Endothelial cell (in vitro differentiated cells): ENCODE data around the gene ARFRP1. TPM values are rescaled to one million over a fixed set of nuclear protein-coding genes. Genes with fewer than 3 reads are reported as not detected.

Experiments
- DNase-seq: peaks from one replicate; pipeline ENCODE4 v3.0.0; 2021; ENCODE audit warnings: low spot score
- H3K27ac Mint-ChIP-seq: one replicate; pipeline ENCODE4 v1.8.0; 2021; ENCODE audit warnings: mixed read lengths, inconsistent platforms; ENCODE audit not compliant: unreplicated experiment
- H3K27me3 Mint-ChIP-seq: one replicate; pipeline ENCODE4 v1.8.0; 2021; ENCODE audit warnings: mild to moderate bottlenecking, moderate library complexity, mixed read lengths, inconsistent platforms; ENCODE audit not compliant: unreplicated experiment
- H3K36me3 Mint-ChIP-seq: one replicate; pipeline ENCODE4 v1.8.0; 2021; ENCODE audit warnings: mild to moderate bottlenecking, low read depth, mixed read lengths, inconsistent platforms; ENCODE audit not compliant: unreplicated experiment
- H3K4me1 Mint-ChIP-seq: one replicate; pipeline ENCODE4 v1.8.0; 2021; ENCODE audit warnings: mild to moderate bottlenecking, mixed read lengths, inconsistent platforms; ENCODE audit not compliant: unreplicated experiment
- H3K4me3 Mint-ChIP-seq: one replicate; pipeline ENCODE4 v1.8.0; 2021; ENCODE audit warnings: mild to moderate bottlenecking, mixed read lengths, inconsistent platforms; ENCODE audit not compliant: unreplicated experiment
- H3K9me3 Mint-ChIP-seq: one replicate; pipeline ENCODE4 v1.8.0; 2021; ENCODE audit warnings: mixed read lengths, inconsistent platforms; ENCODE audit not compliant: unreplicated experiment
- total RNA-seq: library from RNA; stranded (reverse); fragmentation: NEBNext Ultra II Directional; extraction: Animal tissue kit (Norgen Biotek cat#: 25700); gene quantifications from one replicate; pipeline ENCODE4 v1.2.1, GENCODE V29; 2021; ENCODE audit not compliant: unreplicated experiment
- TF ChIP-seq, protein P1 (sequence below): fragments of 200-600 bp; sonication (generic); IDR thresholded peaks from one replicate; pipeline ENCODE4 v1.5.0; 2021; ENCODE audit warnings: antibody characterized with exemption; ENCODE audit not compliant: unreplicated experiment

The ARFRP1 gene
- total RNA-seq, 1 donor from 2014 or later, result 33.4 TPM

DNA sequence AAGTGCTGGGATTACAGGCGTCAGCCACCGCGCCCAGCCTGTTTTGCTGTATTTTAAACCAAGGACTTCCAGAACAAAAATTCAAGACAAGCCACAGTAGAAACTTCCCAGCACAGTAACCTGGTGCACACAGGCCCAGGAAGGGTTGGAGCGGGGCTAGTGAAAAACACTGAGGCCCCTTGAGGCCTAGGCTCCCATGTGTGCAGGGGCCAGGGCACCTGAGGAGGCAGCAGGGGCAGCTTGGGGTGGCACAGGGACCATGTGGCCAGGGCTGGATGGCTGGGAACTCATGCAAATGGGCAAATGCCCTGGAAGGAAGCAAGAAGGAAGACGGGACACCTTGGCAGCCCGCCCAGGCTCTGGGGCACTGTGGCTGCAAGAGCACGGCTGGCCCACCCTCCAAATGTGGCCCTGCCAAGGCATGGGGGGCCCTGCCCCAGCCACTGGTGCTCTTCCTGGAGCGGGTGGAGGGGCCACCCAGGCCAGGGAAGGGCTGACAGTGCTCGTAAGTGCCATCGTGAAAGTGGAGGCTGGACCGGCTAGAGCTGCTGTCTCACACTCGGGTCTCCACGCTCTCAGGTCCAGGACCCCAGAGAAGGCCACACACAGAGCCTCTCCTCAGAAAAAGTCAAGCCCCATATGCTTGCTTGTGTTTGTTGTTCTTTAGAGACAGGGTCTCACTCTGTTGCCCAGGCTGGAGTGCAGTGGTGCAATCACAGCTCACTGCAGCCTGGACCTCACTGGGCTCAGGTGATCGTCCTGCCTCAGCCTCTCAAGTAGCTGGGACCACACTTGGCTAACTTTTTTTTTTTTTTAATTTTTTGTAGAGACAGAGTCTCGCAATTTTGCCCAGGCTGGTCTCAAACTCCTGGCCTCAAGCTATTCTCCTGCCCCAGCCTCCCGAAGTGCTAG, 42.1 kb upstream of the ARFRP1 start:
- Mint-ChIP-seq H3K4me3 (no peak overlapping the region), H3K36me3 (peaks cover 15% of the 10 kb centered on the region), H3K27me3 (peaks cover 22% of the 10 kb centered on the region), H3K4me1 (peaks cover 4% of the 10 kb centered on the region), H3K9me3 (no peaks in the 10 kb centered on the region), H3K27ac (no peak overlapping the region)
- TF ChIP-seq, protein P1, sequence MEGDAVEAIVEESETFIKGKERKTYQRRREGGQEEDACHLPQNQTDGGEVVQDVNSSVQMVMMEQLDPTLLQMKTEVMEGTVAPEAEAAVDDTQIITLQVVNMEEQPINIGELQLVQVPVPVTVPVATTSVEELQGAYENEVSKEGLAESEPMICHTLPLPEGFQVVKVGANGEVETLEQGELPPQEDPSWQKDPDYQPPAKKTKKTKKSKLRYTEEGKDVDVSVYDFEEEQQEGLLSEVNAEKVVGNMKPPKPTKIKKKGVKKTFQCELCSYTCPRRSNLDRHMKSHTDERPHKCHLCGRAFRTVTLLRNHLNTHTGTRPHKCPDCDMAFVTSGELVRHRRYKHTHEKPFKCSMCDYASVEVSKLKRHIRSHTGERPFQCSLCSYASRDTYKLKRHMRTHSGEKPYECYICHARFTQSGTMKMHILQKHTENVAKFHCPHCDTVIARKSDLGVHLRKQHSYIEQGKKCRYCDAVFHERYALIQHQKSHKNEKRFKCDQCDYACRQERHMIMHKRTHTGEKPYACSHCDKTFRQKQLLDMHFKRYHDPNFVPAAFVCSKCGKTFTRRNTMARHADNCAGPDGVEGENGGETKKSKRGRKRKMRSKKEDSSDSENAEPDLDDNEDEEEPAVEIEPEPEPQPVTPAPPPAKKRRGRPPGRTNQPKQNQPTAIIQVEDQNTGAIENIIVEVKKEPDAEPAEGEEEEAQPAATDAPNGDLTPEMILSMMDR, result no peak
- no peak for DNase-seq

DNA sequence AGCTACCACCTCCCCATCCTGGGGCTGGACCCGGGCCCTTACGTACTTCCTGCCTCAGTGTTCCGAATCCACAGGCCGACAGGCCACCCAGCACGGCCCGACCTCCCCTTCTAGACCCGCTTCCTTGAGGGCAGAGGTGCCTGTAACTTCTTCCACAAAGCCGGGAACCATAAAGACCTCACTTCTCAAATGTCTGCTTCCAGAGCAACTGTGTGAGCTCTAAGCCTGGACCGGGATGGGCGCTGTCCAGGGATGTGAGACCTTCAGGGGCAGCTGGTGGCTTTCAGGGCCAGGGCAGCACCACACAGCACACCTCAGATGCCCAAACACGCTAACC, 41.1 kb upstream of the ARFRP1 start:
- H3K9me3 Mint-ChIP-seq, result no peaks in the 10 kb centered on the region
- peaks cover 22% of the 10 kb centered on the region for H3K27me3 Mint-ChIP-seq
- H3K4me3 Mint-ChIP-seq, result no peak overlapping the region
- no peak for DNase-seq
- peaks cover 15% of the 10 kb centered on the region for H3K36me3 Mint-ChIP-seq
- TF ChIP-seq, protein P1, result no peak
- H3K4me1 Mint-ChIP-seq, result no peaks in the 10 kb centered on the region
- H3K27ac Mint-ChIP-seq, result no peak overlapping the region

DNA sequence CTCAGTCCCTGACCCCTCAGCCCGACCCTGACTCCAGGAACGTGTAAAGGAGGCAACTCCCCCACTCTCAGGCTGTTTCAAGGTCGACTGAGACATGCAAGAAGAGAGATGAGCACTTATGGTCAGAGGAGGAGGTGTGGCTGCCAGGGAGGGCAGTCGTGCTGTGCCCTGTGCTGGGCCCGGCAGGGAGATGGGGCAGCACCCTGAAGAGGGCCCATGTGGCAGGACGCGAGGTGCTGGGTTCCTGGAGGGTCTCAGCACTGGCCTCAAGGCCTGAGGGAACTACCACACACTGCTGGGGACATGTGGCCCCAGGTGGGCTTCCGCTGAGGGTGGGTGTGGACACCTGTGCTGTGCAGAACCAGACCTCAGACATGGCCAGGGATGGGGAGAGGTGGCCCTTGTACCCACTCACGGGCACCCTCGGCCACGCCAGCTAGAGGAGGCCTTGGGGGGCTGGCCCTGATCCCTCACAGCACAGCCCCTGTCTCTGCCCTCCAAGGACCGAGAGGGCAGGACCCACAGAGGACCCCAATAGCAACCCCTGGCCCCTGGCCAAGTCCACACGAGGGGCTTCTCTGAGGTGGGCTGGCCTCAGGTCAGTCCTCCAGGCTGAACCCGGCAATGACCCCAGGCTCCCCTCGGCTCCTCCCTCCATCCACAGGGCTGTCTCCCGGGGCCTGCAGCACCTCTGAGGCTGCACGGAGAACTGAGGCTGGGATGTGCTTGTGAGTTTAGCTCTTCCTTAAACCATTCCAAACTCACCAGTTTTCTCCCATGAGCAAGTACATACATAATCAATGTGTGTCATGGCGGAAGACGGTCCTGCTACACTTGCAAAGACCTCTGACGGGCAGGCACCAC, 40.5 kb upstream of the ARFRP1 start:
- Mint-ChIP-seq H3K9me3 (no peaks in the 10 kb centered on the region), H3K36me3 (peaks cover 19% of the 10 kb centered on the region), H3K27me3 (peaks cover 19% of the 10 kb centered on the region), H3K4me1 (no peaks in the 10 kb centered on the region), H3K27ac (no peak overlapping the region), H3K4me3 (no peak overlapping the region)
- TF ChIP-seq, protein P1, result no peak
- no peak for DNase-seq

DNA sequence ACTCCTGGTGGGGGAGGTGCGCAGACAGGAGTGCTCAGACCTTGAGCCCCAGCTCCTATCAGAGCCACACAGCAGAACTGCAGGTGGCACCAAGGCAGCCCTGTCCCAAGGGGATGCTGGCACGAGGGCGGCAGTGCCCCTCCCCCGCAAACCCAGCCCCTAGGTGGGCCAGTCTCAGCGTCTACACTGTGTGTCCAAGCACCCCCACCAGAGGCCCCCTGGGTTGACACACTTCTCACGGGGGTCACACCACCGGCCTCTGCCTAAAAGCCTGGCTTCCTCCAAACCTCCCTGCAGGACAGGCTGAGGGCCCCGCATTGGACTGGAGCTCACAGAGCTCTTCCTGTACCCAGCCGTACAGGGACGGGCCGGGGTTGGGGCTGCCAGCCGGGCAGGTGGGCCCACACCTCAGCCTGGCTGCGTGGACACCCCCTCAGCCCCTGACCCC, 39.9 kb upstream of the ARFRP1 start:
- DNase-seq, result no peak
- TF ChIP-seq, protein P1, result no peak
- H3K36me3 Mint-ChIP-seq, result peaks cover 19% of the 10 kb centered on the region
- H3K4me3 Mint-ChIP-seq, result no peak overlapping the region
- H3K9me3 Mint-ChIP-seq, result no peaks in the 10 kb centered on the region
- H3K4me1 Mint-ChIP-seq, result no peaks in the 10 kb centered on the region
- H3K27me3 Mint-ChIP-seq, result peaks cover 15% of the 10 kb centered on the region
- no peak overlapping the region for H3K27ac Mint-ChIP-seq
